ENCODE data around the gene IL32. TPM values are rescaled to one million over a fixed set of nuclear protein-coding genes. Genes with fewer than 3 reads are reported as not detected.
A peak's percentile ranks its signal among the peaks of the same experiment; 100 is the strongest.

IL32 gene
- total RNA-seq, 1 experiment from 2014 or later: 4.7 TPM

DNA sequence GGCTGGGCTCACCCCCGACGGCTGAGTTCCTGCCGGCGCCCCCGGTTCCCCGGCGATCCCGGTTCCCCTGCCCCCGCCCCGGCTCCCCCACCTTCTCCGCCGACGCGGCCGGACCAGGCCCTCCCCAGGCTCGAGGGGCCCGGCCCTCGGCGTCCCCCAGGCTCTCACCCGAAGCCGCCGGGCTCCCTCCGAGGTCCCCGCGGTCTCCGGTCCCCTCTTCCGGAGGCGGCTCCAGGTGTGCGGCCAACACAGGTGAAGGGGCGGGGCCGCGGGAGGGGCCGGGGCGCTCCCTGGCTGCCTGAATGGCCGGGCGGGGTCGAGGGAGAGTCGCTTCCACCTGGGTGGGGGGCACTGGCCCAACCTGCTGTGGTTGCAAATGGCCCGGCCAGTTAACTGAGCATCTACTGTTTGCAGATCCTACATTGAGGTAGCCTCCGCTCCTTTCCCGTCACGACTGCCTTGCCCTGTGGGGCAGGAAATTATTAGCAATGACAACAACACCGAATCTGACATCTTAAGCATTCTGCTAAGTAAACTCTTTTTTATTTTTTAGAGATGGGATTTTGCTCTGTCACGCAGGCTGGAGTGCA is 28.6 kb upstream of the IL32 start, which contains the start of gene BICDL2 (continued):
- TF ChIP-seq, protein P1, sequence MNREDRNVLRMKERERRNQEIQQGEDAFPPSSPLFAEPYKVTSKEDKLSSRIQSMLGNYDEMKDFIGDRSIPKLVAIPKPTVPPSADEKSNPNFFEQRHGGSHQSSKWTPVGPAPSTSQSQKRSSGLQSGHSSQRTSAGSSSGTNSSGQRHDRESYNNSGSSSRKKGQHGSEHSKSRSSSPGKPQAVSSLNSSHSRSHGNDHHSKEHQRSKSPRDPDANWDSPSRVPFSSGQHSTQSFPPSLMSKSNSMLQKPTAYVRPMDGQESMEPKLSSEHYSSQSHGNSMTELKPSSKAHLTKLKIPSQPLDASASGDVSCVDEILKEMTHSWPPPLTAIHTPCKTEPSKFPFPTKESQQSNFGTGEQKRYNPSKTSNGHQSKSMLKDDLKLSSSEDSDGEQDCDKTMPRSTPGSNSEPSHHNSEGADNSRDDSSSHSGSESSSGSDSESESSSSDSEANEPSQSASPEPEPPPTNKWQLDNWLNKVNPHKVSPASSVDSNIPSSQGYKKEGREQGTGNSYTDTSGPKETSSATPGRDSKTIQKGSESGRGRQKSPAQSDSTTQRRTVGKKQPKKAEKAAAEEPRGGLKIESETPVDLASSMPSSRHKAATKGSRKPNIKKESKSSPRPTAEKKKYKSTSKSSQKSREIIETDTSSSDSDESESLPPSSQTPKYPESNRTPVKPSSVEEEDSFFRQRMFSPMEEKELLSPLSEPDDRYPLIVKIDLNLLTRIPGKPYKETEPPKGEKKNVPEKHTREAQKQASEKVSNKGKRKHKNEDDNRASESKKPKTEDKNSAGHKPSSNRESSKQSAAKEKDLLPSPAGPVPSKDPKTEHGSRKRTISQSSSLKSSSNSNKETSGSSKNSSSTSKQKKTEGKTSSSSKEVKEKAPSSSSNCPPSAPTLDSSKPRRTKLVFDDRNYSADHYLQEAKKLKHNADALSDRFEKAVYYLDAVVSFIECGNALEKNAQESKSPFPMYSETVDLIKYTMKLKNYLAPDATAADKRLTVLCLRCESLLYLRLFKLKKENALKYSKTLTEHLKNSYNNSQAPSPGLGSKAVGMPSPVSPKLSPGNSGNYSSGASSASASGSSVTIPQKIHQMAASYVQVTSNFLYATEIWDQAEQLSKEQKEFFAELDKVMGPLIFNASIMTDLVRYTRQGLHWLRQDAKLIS (CRISPR knock-in tag; IDR thresholded peaks at IDR 0.05; ENCODE audit: borderline replicate concordance): no peak
- TF ChIP-seq, protein P2, sequence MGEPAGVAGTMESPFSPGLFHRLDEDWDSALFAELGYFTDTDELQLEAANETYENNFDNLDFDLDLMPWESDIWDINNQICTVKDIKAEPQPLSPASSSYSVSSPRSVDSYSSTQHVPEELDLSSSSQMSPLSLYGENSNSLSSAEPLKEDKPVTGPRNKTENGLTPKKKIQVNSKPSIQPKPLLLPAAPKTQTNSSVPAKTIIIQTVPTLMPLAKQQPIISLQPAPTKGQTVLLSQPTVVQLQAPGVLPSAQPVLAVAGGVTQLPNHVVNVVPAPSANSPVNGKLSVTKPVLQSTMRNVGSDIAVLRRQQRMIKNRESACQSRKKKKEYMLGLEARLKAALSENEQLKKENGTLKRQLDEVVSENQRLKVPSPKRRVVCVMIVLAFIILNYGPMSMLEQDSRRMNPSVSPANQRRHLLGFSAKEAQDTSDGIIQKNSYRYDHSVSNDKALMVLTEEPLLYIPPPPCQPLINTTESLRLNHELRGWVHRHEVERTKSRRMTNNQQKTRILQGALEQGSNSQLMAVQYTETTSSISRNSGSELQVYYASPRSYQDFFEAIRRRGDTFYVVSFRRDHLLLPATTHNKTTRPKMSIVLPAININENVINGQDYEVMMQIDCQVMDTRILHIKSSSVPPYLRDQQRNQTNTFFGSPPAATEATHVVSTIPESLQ (CRISPR knock-in tag; IDR thresholded peaks at IDR 0.05): no peak
- TF ChIP-seq ZNF232 (CRISPR knock-in tag; IDR thresholded peaks at IDR 0.05) (no peak), NR3C1 (CRISPR knock-in tag; conservative IDR thresholded peaks at IDR 0.05; ENCODE audit: low read depth) (no peak), SP1 (CRISPR knock-in tag; conservative IDR thresholded peaks at IDR 0.05) (peak; percentile 68; the same call in 1 of the 2 replicates), NFATC4 (CRISPR knock-in tag; IDR thresholded peaks at IDR 0.05) (no peak), FOXP1 (CRISPR knock-in tag; IDR thresholded peaks at IDR 0.05; ENCODE audit: borderline replicate concordance) (no peak)
- TF ChIP-seq, protein P3, sequence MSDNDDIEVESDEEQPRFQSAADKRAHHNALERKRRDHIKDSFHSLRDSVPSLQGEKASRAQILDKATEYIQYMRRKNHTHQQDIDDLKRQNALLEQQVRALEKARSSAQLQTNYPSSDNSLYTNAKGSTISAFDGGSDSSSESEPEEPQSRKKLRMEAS (CRISPR knock-in tag; IDR thresholded peaks at IDR 0.05): no peak
- TF ChIP-seq, protein P4, sequence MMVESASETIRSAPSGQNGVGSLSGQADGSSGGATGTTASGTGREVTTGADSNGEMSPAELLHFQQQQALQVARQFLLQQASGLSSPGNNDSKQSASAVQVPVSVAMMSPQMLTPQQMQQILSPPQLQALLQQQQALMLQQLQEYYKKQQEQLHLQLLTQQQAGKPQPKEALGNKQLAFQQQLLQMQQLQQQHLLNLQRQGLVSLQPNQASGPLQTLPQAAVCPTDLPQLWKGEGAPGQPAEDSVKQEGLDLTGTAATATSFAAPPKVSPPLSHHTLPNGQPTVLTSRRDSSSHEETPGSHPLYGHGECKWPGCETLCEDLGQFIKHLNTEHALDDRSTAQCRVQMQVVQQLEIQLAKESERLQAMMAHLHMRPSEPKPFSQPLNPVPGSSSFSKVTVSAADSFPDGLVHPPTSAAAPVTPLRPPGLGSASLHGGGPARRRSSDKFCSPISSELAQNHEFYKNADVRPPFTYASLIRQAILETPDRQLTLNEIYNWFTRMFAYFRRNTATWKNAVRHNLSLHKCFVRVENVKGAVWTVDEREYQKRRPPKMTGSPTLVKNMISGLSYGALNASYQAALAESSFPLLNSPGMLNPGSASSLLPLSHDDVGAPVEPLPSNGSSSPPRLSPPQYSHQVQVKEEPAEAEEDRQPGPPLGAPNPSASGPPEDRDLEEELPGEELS (CRISPR knock-in tag; IDR thresholded peaks at IDR 0.05): 0 out of 2 replicates have a peak, but pooled peaks have one; percentile 15

DNA sequence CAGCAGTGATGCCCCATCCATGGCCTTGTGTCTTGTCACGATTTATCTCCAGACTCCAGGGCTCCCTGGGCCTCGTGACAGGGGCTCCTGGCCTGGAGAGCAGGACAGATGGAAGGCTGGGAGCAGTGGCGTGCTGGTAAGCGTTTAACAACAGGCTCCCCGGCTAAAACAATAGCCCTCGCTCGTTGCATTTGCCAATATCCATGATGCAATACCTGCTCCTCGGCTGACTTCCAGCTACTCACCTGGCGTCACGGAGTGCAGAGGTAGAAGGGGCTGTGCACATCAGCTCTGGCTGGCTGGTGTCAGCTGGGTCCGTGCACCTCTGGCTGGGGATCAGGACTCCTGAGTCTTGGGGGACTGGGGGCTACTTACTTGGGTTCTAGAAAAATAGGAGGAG is 27.2 kb upstream of the IL32 start:
- peaks cover 3% of the 10 kb centered on the region; the same call in 1 of the 2 replicates for H3K27me3 Mint-ChIP-seq (ENCODE audit: low read depth)
- ATAC-seq (peak; percentile 31), DNase-seq (ENCODE audit: low spot score) (peak; percentile 71)
- H3K36me3 Mint-ChIP-seq: no peaks in the 10 kb centered on the region
- ChIA-PET CTCF (interaction anchor here (1.0 to 11.1 kb wide), 8 partner anchors 7 to 109 kb away, joined by 3 to 152 read pairs (median 5); partner anchors contain the start of gene TNFRSF12A), POLR2A (interaction anchor here (0.6 to 1.6 kb wide), 6 partner anchors 9 to 64 kb away, joined by 4 to 10 read pairs (median 4); no protein-coding TSS in a partner anchor)
- H3K27ac Mint-ChIP-seq: 0 out of 2 replicates have a peak overlapping the region, but pooled peaks have one; percentile 53
- H3K4me1 Mint-ChIP-seq: peaks cover 23% of the 10 kb centered on the region
- no peak overlapping the region for H3K4me3 Mint-ChIP-seq
- no peaks in the 10 kb centered on the region for H3K9me3 Mint-ChIP-seq
- TF ChIP-seq, protein P4 (CRISPR knock-in tag; IDR thresholded peaks at IDR 0.05): no peak
- TF ChIP-seq TEAD4 (CRISPR knock-in tag; IDR thresholded peaks at IDR 0.05): no peak
- TF ChIP-seq, protein P5, sequence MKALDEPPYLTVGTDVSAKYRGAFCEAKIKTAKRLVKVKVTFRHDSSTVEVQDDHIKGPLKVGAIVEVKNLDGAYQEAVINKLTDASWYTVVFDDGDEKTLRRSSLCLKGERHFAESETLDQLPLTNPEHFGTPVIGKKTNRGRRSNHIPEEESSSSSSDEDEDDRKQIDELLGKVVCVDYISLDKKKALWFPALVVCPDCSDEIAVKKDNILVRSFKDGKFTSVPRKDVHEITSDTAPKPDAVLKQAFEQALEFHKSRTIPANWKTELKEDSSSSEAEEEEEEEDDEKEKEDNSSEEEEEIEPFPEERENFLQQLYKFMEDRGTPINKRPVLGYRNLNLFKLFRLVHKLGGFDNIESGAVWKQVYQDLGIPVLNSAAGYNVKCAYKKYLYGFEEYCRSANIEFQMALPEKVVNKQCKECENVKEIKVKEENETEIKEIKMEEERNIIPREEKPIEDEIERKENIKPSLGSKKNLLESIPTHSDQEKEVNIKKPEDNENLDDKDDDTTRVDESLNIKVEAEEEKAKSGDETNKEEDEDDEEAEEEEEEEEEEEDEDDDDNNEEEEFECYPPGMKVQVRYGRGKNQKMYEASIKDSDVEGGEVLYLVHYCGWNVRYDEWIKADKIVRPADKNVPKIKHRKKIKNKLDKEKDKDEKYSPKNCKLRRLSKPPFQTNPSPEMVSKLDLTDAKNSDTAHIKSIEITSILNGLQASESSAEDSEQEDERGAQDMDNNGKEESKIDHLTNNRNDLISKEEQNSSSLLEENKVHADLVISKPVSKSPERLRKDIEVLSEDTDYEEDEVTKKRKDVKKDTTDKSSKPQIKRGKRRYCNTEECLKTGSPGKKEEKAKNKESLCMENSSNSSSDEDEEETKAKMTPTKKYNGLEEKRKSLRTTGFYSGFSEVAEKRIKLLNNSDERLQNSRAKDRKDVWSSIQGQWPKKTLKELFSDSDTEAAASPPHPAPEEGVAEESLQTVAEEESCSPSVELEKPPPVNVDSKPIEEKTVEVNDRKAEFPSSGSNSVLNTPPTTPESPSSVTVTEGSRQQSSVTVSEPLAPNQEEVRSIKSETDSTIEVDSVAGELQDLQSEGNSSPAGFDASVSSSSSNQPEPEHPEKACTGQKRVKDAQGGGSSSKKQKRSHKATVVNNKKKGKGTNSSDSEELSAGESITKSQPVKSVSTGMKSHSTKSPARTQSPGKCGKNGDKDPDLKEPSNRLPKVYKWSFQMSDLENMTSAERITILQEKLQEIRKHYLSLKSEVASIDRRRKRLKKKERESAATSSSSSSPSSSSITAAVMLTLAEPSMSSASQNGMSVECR (CRISPR knock-in tag; IDR thresholded peaks at IDR 0.05; ENCODE audit: borderline replicate concordance): no peak
- TF ChIP-seq, protein P3 (CRISPR knock-in tag; IDR thresholded peaks at IDR 0.05): peak; percentile 6; the same call in 1 of the 2 replicates
- TF ChIP-seq FOXP1 (CRISPR knock-in tag; IDR thresholded peaks at IDR 0.05; ENCODE audit: borderline replicate concordance): no peak
- no peak for TF ChIP-seq ZBTB21 (CRISPR knock-in tag; IDR thresholded peaks at IDR 0.05; ENCODE audit: borderline replicate concordance)
- no peak for TF ChIP-seq ZNF263 (CRISPR knock-in tag; IDR thresholded peaks at IDR 0.05; ENCODE audit: low read depth)
- no peak for TF ChIP-seq SMAD4 (CRISPR knock-in tag; IDR thresholded peaks at IDR 0.05)
- no peak for TF ChIP-seq NFYB (CRISPR knock-in tag; conservative IDR thresholded peaks at IDR 0.05; ENCODE audit: low read depth)
- TF ChIP-seq GABPB1 (CRISPR knock-in tag; IDR thresholded peaks at IDR 0.05): peak; percentile 96
- TF ChIP-seq NFATC4 (CRISPR knock-in tag; IDR thresholded peaks at IDR 0.05): no peak
- TF ChIP-seq ESRRA (CRISPR knock-in tag; IDR thresholded peaks at IDR 0.05; ENCODE audit: borderline replicate concordance): no peak

Measured in WTC11 (cell line).